Activated CD4-positive, alpha-beta T cell treated with anti-CD3 and anti-CD28 coated beads, Interleukin-2, amount 10 ng/mL, durations not matched to agents 24 days and 14 days (primary cell): Measurements from ENCODE around the gene RAP2B. TPM values are rescaled to one million over a fixed set of nuclear protein-coding genes. Genes with fewer than 3 reads are reported as not detected.
"Not testable (repeated sequence)": the region's sequence is repeated elsewhere in the genome, so short reads cannot be mapped to it uniquely, and the experiment has no call there.

Experiments
- DNase-seq: peaks from one replicate; pipeline ENCODE4 v3.0.0; 2022
- H3K27ac Mint-ChIP-seq: one replicate; pipeline ENCODE4 v1.8.0; 2022; ENCODE audit warnings: mild to moderate bottlenecking, mixed read lengths
- H3K27me3 Mint-ChIP-seq: one replicate; pipeline ENCODE4 v1.8.0; 2022; ENCODE audit warnings: mixed read lengths
- H3K36me3 Mint-ChIP-seq: one replicate; pipeline ENCODE4 v1.8.0; 2022; ENCODE audit warnings: low read depth, mild to moderate bottlenecking, mixed read lengths
- H3K4me1 Mint-ChIP-seq: one replicate; pipeline ENCODE4 v1.8.0; 2021; ENCODE audit warnings: mixed read lengths
- H3K4me3 Mint-ChIP-seq: one replicate; pipeline ENCODE4 v1.8.0; 2022; ENCODE audit warnings: mild to moderate bottlenecking, moderate library complexity, mixed read lengths
- H3K9me3 Mint-ChIP-seq: one replicate; pipeline ENCODE4 v1.8.0; 2021; ENCODE audit warnings: mixed read lengths
- intact Hi-C: fragments of 100-400 bp; cut with micrococcal nuclease; formaldehyde crosslinking; loops from one replicate; pipeline ENCODE4 v1.15.1; 2023
- total RNA-seq: library from RNA; stranded (reverse); gene quantifications from 2 replicates; pipeline ENCODE4 v1.2.3, GENCODE V29; 2022

Gene RAP2B
- total RNA-seq, 1 donor from 2014 or later: 13.5 TPM

DNA sequence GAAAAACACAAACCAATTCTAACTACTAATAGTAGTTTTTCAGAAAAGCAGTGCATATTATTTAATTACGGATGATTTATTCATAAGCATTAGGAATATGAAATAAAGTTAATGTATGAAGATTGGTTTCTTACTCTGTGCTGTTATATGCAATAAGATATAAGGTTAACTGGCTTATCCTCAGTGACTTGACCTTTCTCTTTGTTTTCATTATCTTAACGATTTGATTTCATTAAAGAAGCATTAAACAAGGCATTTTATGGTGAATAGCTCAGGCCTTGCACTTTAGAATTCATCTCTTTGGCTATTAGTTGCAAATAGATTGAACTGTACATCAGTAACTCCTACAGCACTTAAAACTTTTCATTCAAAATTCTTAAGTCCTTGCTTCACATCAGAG lies 28.9 kb downstream of the RAP2B start:
- Mint-ChIP-seq H3K36me3 (no peaks in the 10 kb centered on the region), H3K27me3 (peaks cover 4% of the 10 kb centered on the region), H3K9me3 (no peaks in the 10 kb centered on the region), H3K4me1 (no peaks in the 10 kb centered on the region), H3K27ac (no peak overlapping the region), H3K4me3 (no peak overlapping the region)
- intact Hi-C loops: no loop called here
- DNase-seq: no peak

- DNase-seq: no peak
- Mint-ChIP-seq H3K27me3 (peaks cover 4% of the 10 kb centered on the region), H3K9me3 (no peaks in the 10 kb centered on the region), H3K4me3 (no peak overlapping the region), H3K36me3 (no peaks in the 10 kb centered on the region), H3K4me1 (no peaks in the 10 kb centered on the region), H3K27ac (no peak overlapping the region)
- intact Hi-C loops: no loop called here
These were observed 30.3 kb downstream of the RAP2B start for GRCh38 chr3:153192327-153192726.

GRCh38 chr3:153193786-153194476 lies 31.9 kb downstream of the RAP2B start:
- H3K27me3 Mint-ChIP-seq, H3K36me3 Mint-ChIP-seq, H3K27ac Mint-ChIP-seq, DNase-seq, H3K9me3 Mint-ChIP-seq, H3K4me3 Mint-ChIP-seq, H3K4me1 Mint-ChIP-seq, intact Hi-C loops: not testable (repeated sequence)

GRCh38 chr3:153195349-153195879 lies 33.4 kb downstream of the RAP2B start:
- no peak for DNase-seq
- Mint-ChIP-seq H3K36me3 (no peaks in the 10 kb centered on the region), H3K9me3 (no peaks in the 10 kb centered on the region), H3K27me3 (peaks cover 1% of the 10 kb centered on the region), H3K27ac (no peak overlapping the region), H3K4me3 (no peak overlapping the region), H3K4me1 (no peaks in the 10 kb centered on the region)
- intact Hi-C loops: no loop called here

DNA sequence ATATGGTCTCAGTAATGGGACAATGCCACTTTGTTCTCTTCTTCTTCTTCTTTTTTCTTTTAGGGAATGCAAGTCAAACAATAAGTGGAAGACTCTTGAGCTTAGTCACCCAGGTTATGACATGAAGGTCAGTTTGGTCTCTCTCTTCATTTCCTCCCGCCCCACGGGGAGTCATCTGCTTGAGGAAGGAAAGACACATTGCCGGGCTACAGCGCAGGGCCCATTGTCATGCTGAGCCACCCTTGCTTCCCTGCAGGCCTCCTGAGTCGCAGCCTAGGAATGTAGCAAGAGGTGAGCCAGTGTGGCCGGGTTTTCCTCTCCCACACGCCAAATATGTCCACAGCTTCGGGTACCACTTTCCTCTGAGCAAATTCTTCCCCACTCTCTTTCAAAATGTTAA lies 47.6 kb downstream of the RAP2B start:
- Mint-ChIP-seq H3K36me3 (no peaks in the 10 kb centered on the region), H3K4me1 (peaks cover 14% of the 10 kb centered on the region), H3K27ac (no peak overlapping the region), H3K4me3 (no peak overlapping the region), H3K27me3 (no peaks in the 10 kb centered on the region), H3K9me3 (no peaks in the 10 kb centered on the region)
- intact Hi-C loops: no loop called here
- peak; percentile 49 for DNase-seq

DNA sequence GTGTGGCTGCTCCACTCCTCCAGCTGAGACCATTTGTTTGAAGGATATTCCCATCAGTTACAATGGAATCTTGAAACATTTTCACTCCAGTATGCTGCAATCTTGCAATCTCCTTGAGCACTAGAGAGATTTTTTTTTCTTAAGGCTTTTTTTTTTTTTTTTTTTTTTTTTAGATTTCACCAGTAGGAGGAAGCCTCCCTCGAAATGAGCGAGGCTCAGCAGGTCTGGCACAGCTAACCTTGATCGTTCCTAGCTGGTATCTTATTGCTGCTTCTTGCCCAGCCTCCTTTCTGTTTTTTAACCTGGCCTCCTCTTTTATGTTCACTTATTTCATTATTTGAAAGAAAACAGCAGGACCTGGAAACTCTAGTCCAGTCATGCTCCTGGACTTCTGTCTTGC lies 48.1 kb downstream of the RAP2B start:
- Mint-ChIP-seq H3K4me1 (peaks cover 15% of the 10 kb centered on the region), H3K36me3 (no peaks in the 10 kb centered on the region), H3K27ac (no peak overlapping the region), H3K27me3 (no peaks in the 10 kb centered on the region), H3K4me3 (no peak overlapping the region), H3K9me3 (no peaks in the 10 kb centered on the region)
- peak; percentile 66 for DNase-seq
- intact Hi-C loops: no loop called here

GRCh38 chr3:153210660-153211059 lies 48.6 kb downstream of the RAP2B start:
- no peak overlapping the region for H3K27ac Mint-ChIP-seq
- H3K36me3 Mint-ChIP-seq: no peaks in the 10 kb centered on the region
- H3K9me3 Mint-ChIP-seq: no peaks in the 10 kb centered on the region
- intact Hi-C loops: no loop called here
- no peaks in the 10 kb centered on the region for H3K27me3 Mint-ChIP-seq
- H3K4me3 Mint-ChIP-seq: no peak overlapping the region
- H3K4me1 Mint-ChIP-seq: peaks cover 20% of the 10 kb centered on the region
- DNase-seq: peak; percentile 52

DNA sequence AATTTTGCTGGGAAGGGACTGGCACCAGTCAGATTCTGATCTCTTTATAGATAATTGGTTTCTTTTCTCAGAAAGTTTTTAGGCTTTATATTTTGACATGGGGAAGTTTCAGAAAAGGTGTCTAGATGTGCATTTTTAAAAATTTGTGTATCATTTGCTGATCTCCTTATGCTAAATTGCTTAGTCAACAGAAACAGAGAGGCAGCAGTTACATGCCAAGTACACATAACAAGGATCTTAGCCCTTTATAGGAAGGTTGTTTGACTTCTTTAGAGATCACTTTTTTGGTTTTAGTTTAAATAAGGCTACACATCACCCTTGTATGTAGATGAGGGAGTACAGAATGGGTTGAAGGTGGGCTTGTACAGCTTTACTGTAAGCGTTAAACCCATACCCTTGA lies 53.5 kb downstream of the RAP2B start:
- H3K36me3 Mint-ChIP-seq: peaks cover 10% of the 10 kb centered on the region
- no peaks in the 10 kb centered on the region for H3K27me3 Mint-ChIP-seq
- no peak overlapping the region for H3K27ac Mint-ChIP-seq
- H3K9me3 Mint-ChIP-seq: peaks cover 7% of the 10 kb centered on the region
- H3K4me1 Mint-ChIP-seq: peaks cover 40% of the 10 kb centered on the region
- no peak for DNase-seq
- H3K4me3 Mint-ChIP-seq: no peak overlapping the region
- intact Hi-C loops: no loop called here

DNA sequence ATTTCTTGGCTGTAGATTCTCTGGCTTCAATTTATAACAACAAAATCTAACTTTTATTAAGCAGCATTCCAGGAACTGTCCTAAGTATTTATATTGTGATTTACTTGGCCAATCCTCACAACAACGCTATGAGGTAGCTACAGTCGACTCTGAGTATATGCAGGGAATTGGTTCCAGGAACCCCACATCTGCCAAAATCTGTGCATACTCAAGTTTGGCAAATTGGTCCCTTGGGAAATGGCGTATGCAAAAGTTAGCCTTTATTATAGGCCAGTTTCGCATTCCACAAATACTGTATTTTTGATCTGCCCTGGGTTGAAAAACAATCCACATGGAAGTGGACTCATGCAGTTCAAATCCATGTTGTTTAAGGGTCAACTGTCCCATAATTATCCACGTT lies 53.9 kb downstream of the RAP2B start:
- intact Hi-C loops: no loop called here
- Mint-ChIP-seq H3K27ac (no peak overlapping the region), H3K36me3 (peaks cover 10% of the 10 kb centered on the region), H3K4me1 (peaks cover 42% of the 10 kb centered on the region), H3K4me3 (no peak overlapping the region), H3K9me3 (peaks cover 7% of the 10 kb centered on the region), H3K27me3 (no peaks in the 10 kb centered on the region)
- DNase-seq: no peak

DNA sequence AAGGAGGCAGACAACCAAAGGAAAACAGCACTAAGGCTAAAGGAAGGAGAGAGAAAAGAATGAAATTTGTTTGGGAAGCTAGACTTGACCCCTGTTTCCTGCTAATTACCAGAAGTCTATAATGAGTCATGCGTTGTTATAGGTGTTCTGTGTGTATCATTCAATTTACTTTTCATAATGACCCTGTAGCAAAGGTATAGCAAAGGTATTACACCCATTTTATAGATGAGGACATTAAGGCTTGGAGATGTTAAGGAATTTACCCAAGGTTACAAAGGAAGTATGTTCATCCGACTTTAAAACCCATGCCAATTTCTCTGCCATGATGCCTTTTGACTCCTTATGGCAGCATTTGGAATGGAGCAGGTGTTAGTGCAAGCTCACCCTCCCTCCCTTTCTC lies 54.9 kb downstream of the RAP2B start:
- no peak overlapping the region for H3K27ac Mint-ChIP-seq
- H3K9me3 Mint-ChIP-seq: peaks cover 7% of the 10 kb centered on the region
- DNase-seq: no peak
- H3K36me3 Mint-ChIP-seq: peaks cover 10% of the 10 kb centered on the region
- H3K4me1 Mint-ChIP-seq: peaks cover 51% of the 10 kb centered on the region
- H3K4me3 Mint-ChIP-seq: no peak overlapping the region
- intact Hi-C loops: no loop called here
- no peaks in the 10 kb centered on the region for H3K27me3 Mint-ChIP-seq

GRCh38 chr3:153219146-153219545 lies 57.1 kb downstream of the RAP2B start:
- Mint-ChIP-seq H3K4me1 (peaks cover 57% of the 10 kb centered on the region), H3K27me3 (no peaks in the 10 kb centered on the region), H3K36me3 (peaks cover 10% of the 10 kb centered on the region), H3K9me3 (peaks cover 7% of the 10 kb centered on the region), H3K4me3 (no peak overlapping the region), H3K27ac (no peak overlapping the region)
- intact Hi-C loops: no loop called here
- DNase-seq: no peak
